Effector memory CD8-positive, alpha-beta T cell (primary cell): ENCODE measurements around the gene DDX17.

Experiments
- ATAC-seq: fragments of 150-1000 bp; cut with Tn5 transposase; replicated peaks from 2 replicates; pipeline ENCODE4 v1.10.0; 2021; ENCODE audit warnings: mild to moderate bottlenecking, moderate library complexity
- DNase-seq, 3 experiments: peaks; one replicate each; pipeline ENCODE4 v3.0.0; 2021
- H3K27ac Mint-ChIP-seq, 2 donors: one replicate each; pipeline ENCODE4 v1.8.0; 2022; ENCODE audit warnings: mild to moderate bottlenecking in 2 of 2, mixed read lengths in 2 of 2, moderate library complexity in 2 of 2
- H3K27me3 Mint-ChIP-seq, 2 donors: one replicate each; pipeline ENCODE4 v1.8.0; 2022; ENCODE audit warnings: mixed read lengths in 2 of 2
- H3K36me3 Mint-ChIP-seq: one replicate; pipeline ENCODE4 v1.8.0; 2022; ENCODE audit warnings: mild to moderate bottlenecking, moderate library complexity, mixed read lengths; ENCODE audit not compliant: insufficient read depth
- H3K4me1 Mint-ChIP-seq, 2 donors: one replicate each; pipeline ENCODE4 v1.8.0; 2022; ENCODE audit warnings: low read depth in 2 of 2, mixed read lengths in 2 of 2
- H3K4me3 Mint-ChIP-seq, 2 donors: one replicate each; pipeline ENCODE4 v1.8.0; 2022; ENCODE audit warnings: mild to moderate bottlenecking in 2 of 2, mixed read lengths in 2 of 2, moderate library complexity in 2 of 2
- H3K9me3 Mint-ChIP-seq, 2 donors: one replicate each; pipeline ENCODE4 v1.8.0; 2022; ENCODE audit warnings: mixed read lengths in 2 of 2
- total RNA-seq, 9 experiments: gene quantifications; one replicate each; lab custom pipeline; 2026; lab: John Stamatoyannopoulos, UW

DDX17 gene
- 729 to 1,697 (median 876) reads per million in 9 experiments for total RNA-seq

GRCh38 chr22:38506118-38506962 lies at the start of gene DDX17:
Gene DDX17, minus strand, starts transcription at chr22:38506311.
- peaks cover 56% of the 10 kb centered on the region for H3K36me3 Mint-ChIP-seq
- ATAC-seq = peak; percentile 85
- peaks cover 47% of the 10 kb centered on the region in 2 donors for H3K4me1 Mint-ChIP-seq

GRCh38 chr22:38554281-38554680 lies 48.2 kb upstream of the DDX17 start:
- Mint-ChIP-seq H3K36me3 (no peaks in the 10 kb centered on the region), H3K27ac (no peak overlapping the region), H3K4me3 (no peak overlapping the region), H3K4me1 (no peaks in the 10 kb centered on the region), H3K9me3 (no peaks in the 10 kb centered on the region), H3K27me3 (no peaks in the 10 kb centered on the region)
- no peak for DNase-seq
- no peak for ATAC-seq

More at GRCh38 chr22:38506118-38506962, at the start of gene DDX17:
- H3K27ac Mint-ChIP-seq = peak within 1 kb of the TSS; percentile 100
- H3K4me3 Mint-ChIP-seq = peak within 1 kb of the TSS; percentile 99 to 100
- peaks cover 2 to 7% of the 10 kb centered on the region in 2 donors for H3K9me3 Mint-ChIP-seq
- no peaks in the 10 kb centered on the region for H3K27me3 Mint-ChIP-seq
- peak; percentile 95 to 97 (median 95) for DNase-seq

- Mint-ChIP-seq H3K36me3 (no peaks in the 10 kb centered on the region), H3K9me3 (no peaks in the 10 kb centered on the region), H3K27ac (no peak overlapping the region), H3K4me3 (no peak overlapping the region), H3K4me1 (no peaks in the 10 kb centered on the region), H3K27me3 (no peaks in the 10 kb centered on the region)
- no peak for ATAC-seq
- DNase-seq = no peak
Observed at GRCh38 chr22:38549101-38549894, 43.2 kb upstream of the DDX17 start.

- Mint-ChIP-seq H3K27ac (no peak overlapping the region), H3K9me3 (peaks cover 5 to 8% of the 10 kb centered on the region in 2 donors), H3K4me3 (no peak overlapping the region), H3K4me1 (no peaks in the 10 kb centered on the region), H3K27me3 (no peaks in the 10 kb centered on the region), H3K36me3 (no peaks in the 10 kb centered on the region)
- ATAC-seq = no peak
- no peak for DNase-seq
Observed at GRCh38 chr22:38540701-38541100, 34.6 kb upstream of the DDX17 start.

GRCh38 chr22:38531251-38531938 lies 25.3 kb upstream of the DDX17 start:
- peak overlapping the region in 1 of 2 donors; percentile 11 for H3K4me3 Mint-ChIP-seq
- H3K4me1 Mint-ChIP-seq = peaks cover 0 to 4% of the 10 kb centered on the region in 2 donors
- H3K9me3 Mint-ChIP-seq = no peaks in the 10 kb centered on the region
- peak overlapping the region; percentile 3 for H3K27ac Mint-ChIP-seq
- no peaks in the 10 kb centered on the region for H3K27me3 Mint-ChIP-seq
- H3K36me3 Mint-ChIP-seq = no peaks in the 10 kb centered on the region
- no peak for DNase-seq
- ATAC-seq = no peak

- no peak overlapping the region for H3K27ac Mint-ChIP-seq
- ATAC-seq (no peak), DNase-seq (no peak)
- H3K27me3 Mint-ChIP-seq = peaks cover 6 to 13% of the 10 kb centered on the region in 2 donors
- no peak overlapping the region for H3K4me3 Mint-ChIP-seq
- no peaks in the 10 kb centered on the region for H3K9me3 Mint-ChIP-seq
- H3K4me1 Mint-ChIP-seq = no peaks in the 10 kb centered on the region
- H3K36me3 Mint-ChIP-seq = no peaks in the 10 kb centered on the region
Observed at GRCh38 chr22:38524429-38524828, 18.3 kb upstream of the DDX17 start.

GRCh38 chr22:38523479-38523878 lies 17.4 kb upstream of the DDX17 start:
- Mint-ChIP-seq H3K36me3 (no peaks in the 10 kb centered on the region), H3K27ac (no peak overlapping the region), H3K4me1 (no peaks in the 10 kb centered on the region), H3K27me3 (peaks cover 6 to 13% of the 10 kb centered on the region in 2 donors), H3K4me3 (no peak overlapping the region), H3K9me3 (no peaks in the 10 kb centered on the region)
- ATAC-seq (no peak), DNase-seq (no peak)

GRCh38 chr22:38523029-38523428 lies 16.9 kb upstream of the DDX17 start:
- Mint-ChIP-seq H3K27me3 (peaks cover 6 to 13% of the 10 kb centered on the region in 2 donors), H3K27ac (no peak overlapping the region), H3K36me3 (no peaks in the 10 kb centered on the region), H3K4me1 (no peaks in the 10 kb centered on the region), H3K9me3 (no peaks in the 10 kb centered on the region), H3K4me3 (no peak overlapping the region)
- DNase-seq (no peak), ATAC-seq (no peak)

- no peak for ATAC-seq
- H3K36me3 Mint-ChIP-seq = no peaks in the 10 kb centered on the region
Observed at GRCh38 chr22:38519453-38520250, 13.5 kb upstream of the DDX17 start.

GRCh38 chr22:38518620-38519019 lies 12.5 kb upstream of the DDX17 start:
- DNase-seq = no peak
- Mint-ChIP-seq H3K4me1 (no peaks in the 10 kb centered on the region), H3K27me3 (no peaks in the 10 kb centered on the region), H3K4me3 (no peak overlapping the region), H3K27ac (no peak overlapping the region), H3K36me3 (peaks cover under 1% of the 10 kb centered on the region), H3K9me3 (no peaks in the 10 kb centered on the region)
- ATAC-seq = no peak

More at GRCh38 chr22:38519453-38520250, 13.5 kb upstream of the DDX17 start:
- Mint-ChIP-seq H3K4me3 (no peak overlapping the region), H3K27ac (no peak overlapping the region), H3K27me3 (peaks cover 3 to 5% of the 10 kb centered on the region in 2 donors), H3K9me3 (no peaks in the 10 kb centered on the region), H3K4me1 (no peaks in the 10 kb centered on the region)
- no peak for DNase-seq

- Mint-ChIP-seq H3K4me1 (peaks cover 6% of the 10 kb centered on the region in 2 donors), H3K36me3 (peaks cover 8% of the 10 kb centered on the region), H3K9me3 (peaks cover 1 to 6% of the 10 kb centered on the region in 2 donors), H3K27ac (no peak overlapping the region), H3K4me3 (no peak overlapping the region), H3K27me3 (no peaks in the 10 kb centered on the region)
- DNase-seq (peak in 2 of 3 experiments; percentile 20 to 25), ATAC-seq (peak; percentile 96)
Observed at GRCh38 chr22:38513063-38513462, 7.0 kb upstream of the DDX17 start.

- H3K4me3 Mint-ChIP-seq = no peak overlapping the region
- H3K27ac Mint-ChIP-seq = no peak overlapping the region
- no peaks in the 10 kb centered on the region for H3K27me3 Mint-ChIP-seq
- DNase-seq = no peak
- peaks cover 12 to 21% of the 10 kb centered on the region in 2 donors for H3K4me1 Mint-ChIP-seq
- H3K36me3 Mint-ChIP-seq = peaks cover 27% of the 10 kb centered on the region
- H3K9me3 Mint-ChIP-seq = peaks cover 2 to 7% of the 10 kb centered on the region in 2 donors
- ATAC-seq = no peak
Observed at GRCh38 chr22:38510416-38510970, 4.4 kb upstream of the DDX17 start.
